GM12801 (cell line): ENCODE data around the gene PRND.

ENCODE experiments used
- CTCF ChIP-seq: IDR thresholded peaks from one replicate; pipeline ENCODE4 v1.5.1; 2011; ENCODE audit warnings: control low read depth; ENCODE audit not compliant: insufficient read length; ENCODE audit errors: extremely low read depth

PRND gene, protein sequence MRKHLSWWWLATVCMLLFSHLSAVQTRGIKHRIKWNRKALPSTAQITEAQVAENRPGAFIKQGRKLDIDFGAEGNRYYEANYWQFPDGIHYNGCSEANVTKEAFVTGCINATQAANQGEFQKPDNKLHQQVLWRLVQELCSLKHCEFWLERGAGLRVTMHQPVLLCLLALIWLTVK

GRCh38 chr20:4721719-4722118 is at the start of gene PRND:
PRND (plus strand) TSS chr20:4721909; CDS start chr20:4724552, 2,643 bp downstream.
- TF ChIP-seq CTCF, result no peak

GRCh38 chr20:4672948-4673347 is 48.8 kb upstream of the PRND start:
- TF ChIP-seq CTCF, result no peak

- TF ChIP-seq CTCF, result no peak
These were observed 48.2 kb upstream of the PRND start for GRCh38 chr20:4673371-4674001.

DNA sequence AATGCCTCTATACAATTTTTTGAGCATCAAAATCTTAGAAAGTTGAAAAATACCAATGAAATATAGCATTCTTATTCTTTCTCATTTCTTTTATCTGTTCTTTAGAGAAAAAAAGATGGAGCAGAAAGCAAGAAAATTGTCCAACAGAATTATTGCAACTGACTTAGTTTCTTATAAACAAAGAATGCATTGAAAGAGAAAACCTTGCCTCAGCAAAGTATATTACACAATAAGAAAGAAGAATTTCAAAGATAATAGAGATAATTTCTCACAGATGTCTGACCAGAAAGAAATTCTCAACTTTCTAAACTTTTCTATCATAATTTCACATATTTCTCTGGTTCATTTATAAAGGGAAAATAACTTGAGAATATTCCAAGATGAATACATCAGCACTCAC is 47.0 kb upstream of the PRND start:
- TF ChIP-seq CTCF, result no peak

DNA sequence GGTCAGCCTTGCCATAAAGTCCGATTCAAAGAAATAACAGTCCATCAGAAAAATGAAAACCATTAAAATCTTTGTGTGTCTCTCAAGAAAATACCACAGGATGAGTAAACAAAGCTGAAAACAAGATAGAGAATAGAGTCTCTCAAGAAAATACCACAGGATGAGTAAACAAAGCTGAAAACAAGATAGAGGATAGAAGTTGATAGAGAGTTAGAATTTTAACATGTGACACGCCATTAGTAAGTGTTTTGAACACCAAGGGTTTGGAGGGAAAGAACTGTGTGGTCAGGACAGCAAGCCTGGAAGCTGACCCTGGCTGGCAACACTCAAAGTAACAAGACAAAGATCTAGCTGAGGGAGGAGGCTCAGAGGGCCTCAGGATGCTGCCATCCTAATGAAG is 43.9 kb upstream of the PRND start:
- TF ChIP-seq CTCF, result no peak

DNA sequence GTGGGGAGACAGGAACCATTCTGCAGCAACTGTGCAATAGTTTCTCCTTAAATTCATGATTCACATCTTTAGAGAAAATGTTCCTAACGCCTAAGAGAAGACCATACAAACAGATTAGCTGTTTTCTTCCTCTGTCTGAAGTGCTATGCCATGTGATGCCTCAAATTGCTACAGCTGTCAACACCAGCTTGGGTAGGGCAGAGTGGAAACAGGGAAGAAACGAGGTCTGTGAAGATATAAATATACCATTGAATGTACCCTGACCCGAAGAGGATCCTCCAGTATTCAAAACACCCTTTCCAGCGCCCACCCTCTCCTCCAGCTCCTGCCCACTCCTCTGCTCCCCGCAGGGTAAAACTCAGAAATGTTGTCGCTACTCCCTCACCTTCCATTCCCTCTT is 40.3 kb upstream of the PRND start:
- no peak for TF ChIP-seq CTCF

DNA sequence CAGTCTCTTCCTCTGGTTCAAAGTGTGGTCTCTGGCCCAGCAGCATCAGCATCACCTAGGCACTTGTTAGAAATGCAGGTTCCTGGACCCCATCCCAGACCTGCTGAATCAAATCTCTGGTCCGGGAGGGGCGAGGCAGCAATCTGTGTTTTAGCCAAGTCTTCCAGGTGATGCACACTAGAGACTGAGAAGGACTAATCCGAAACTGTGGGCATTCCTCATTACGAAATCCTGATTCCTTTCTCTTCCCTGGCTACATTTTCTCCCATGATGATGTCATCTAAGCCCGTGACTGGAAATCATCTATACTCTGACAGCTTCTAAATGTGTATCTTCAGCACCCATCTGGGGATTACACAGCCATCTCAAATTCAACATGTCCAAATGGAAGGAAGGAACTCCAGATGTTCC is 39.7 kb upstream of the PRND start:
- TF ChIP-seq CTCF, result no peak

- no peak for TF ChIP-seq CTCF
These were observed 39.0 kb upstream of the PRND start for GRCh38 chr20:4682682-4683081.
